Measurements from ENCODE around the gene MORN1.
A peak's percentile ranks its signal among the peaks of the same experiment; 100 is the strongest.

Gene MORN1

GRCh38 chr1:2317230-2318065 lies 73.9 kb downstream of the MORN1 start:
- DNase-seq: no peak

- peak in 2 of 4 experiments; percentile 17 to 33 for DNase-seq
Measured at GRCh38 chr1:2316451-2316961, 74.8 kb downstream of the MORN1 start.

- DNase-seq: no peak
Measured at GRCh38 chr1:2315674-2316450, 75.5 kb downstream of the MORN1 start.

- peak in 2 of 4 experiments; percentile 49 to 61 for DNase-seq
Measured at GRCh38 chr1:2314803-2315673, 76.3 kb downstream of the MORN1 start.

- DNase-seq: peak in 3 of 4 experiments; percentile 27 to 50 (median 37)
Measured at GRCh38 chr1:2314273-2314802, 77.0 kb downstream of the MORN1 start.

GRCh38 chr1:2313651-2314261 lies 77.6 kb downstream of the MORN1 start:
- DNase-seq: no peak

- no peak for DNase-seq
Measured at GRCh38 chr1:2312515-2313301, 78.6 kb downstream of the MORN1 start.

- no peak for DNase-seq
Measured at GRCh38 chr1:2312160-2312514, 79.2 kb downstream of the MORN1 start.

GRCh38 chr1:2311184-2312032 lies 79.9 kb downstream of the MORN1 start:
- DNase-seq: peak; percentile 22 to 55 (median 40)

GRCh38 chr1:2310332-2311183 lies 80.8 kb downstream of the MORN1 start:
- no peak for DNase-seq

GRCh38 chr1:2308844-2309243 lies 82.5 kb downstream of the MORN1 start:
- DNase-seq: no peak

- no peak for DNase-seq
Measured at GRCh38 chr1:2307972-2308371, 83.4 kb downstream of the MORN1 start.

- DNase-seq: no peak
Measured at GRCh38 chr1:2307064-2307605, 84.2 kb downstream of the MORN1 start.

GRCh38 chr1:2306151-2306978 lies 85.0 kb downstream of the MORN1 start:
- no peak for DNase-seq

- DNase-seq: no peak
Measured at GRCh38 chr1:2304921-2305681, 86.3 kb downstream of the MORN1 start.

GRCh38 chr1:2304282-2304681 lies 87.1 kb downstream of the MORN1 start:
- no peak for DNase-seq

GRCh38 chr1:2303781-2304180 lies 87.6 kb downstream of the MORN1 start:
- DNase-seq: no peak
